ENCODE measurements around the gene RPRML.

GRCh38 chr17:46962374-46962790 is 16.7 kb downstream of the RPRML start:
- no peak for TF ChIP-seq POLR2AphosphoS5 (IDR thresholded peaks at IDR 0.05; ENCODE audit: low read depth, low read length)
- no peak for TF ChIP-seq POLR2A (IDR thresholded peaks at IDR 0.05; ENCODE audit: low read depth, low read length)
